Measurements from ENCODE around the gene FBLN1.
"Not testable (repeated sequence)": the region's sequence is repeated elsewhere in the genome, so short reads cannot be mapped to it uniquely, and the experiment has no call there.

The FBLN1 gene

DNA sequence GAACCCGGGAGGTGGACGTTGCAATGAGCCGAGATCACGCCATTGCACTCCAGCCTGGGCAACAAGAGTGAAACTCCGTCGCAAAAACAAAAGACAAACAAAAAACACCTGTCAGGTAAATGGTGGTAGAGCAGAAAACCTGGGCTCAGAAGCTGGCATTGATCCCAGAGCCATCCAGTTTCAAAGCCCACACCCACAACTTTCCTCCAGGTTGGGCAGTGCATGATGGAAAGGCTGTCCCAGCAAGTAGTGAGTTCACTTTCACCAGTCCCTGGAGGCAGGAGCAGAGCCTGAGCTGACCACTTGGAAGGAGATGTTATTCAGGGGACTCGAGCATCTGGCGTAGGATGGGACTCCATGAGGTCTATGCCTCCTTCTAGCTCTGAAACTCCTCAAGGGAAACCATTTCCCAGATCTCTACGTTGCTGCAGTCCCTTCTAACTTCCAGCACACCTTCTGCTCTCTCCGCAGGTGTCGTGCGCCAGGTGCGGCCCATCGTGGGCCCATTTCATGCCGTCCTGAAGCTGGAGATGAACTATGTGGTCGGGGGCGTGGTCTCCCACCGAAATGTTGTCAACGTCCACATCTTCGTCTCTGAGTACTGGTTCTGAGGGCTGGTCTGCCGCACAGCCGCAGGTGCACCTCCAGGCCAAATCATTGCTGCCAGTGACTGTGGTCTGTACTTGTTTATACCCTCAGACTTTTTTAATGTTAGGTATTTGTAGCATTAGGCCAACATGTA is 97.3 kb downstream of the FBLN1 start:
- DNase-seq (ENCODE audit: low read depth) = no peak
- H3K4me3 ChIP-seq (ENCODE audit: low read depth, low read length) = no peak overlapping the region
- TF ChIP-seq, protein P1, sequence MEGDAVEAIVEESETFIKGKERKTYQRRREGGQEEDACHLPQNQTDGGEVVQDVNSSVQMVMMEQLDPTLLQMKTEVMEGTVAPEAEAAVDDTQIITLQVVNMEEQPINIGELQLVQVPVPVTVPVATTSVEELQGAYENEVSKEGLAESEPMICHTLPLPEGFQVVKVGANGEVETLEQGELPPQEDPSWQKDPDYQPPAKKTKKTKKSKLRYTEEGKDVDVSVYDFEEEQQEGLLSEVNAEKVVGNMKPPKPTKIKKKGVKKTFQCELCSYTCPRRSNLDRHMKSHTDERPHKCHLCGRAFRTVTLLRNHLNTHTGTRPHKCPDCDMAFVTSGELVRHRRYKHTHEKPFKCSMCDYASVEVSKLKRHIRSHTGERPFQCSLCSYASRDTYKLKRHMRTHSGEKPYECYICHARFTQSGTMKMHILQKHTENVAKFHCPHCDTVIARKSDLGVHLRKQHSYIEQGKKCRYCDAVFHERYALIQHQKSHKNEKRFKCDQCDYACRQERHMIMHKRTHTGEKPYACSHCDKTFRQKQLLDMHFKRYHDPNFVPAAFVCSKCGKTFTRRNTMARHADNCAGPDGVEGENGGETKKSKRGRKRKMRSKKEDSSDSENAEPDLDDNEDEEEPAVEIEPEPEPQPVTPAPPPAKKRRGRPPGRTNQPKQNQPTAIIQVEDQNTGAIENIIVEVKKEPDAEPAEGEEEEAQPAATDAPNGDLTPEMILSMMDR (IDR thresholded peaks at IDR 0.05; ENCODE audit: low read depth, low read length) = no peak
- no peak for TF ChIP-seq MAX (IDR thresholded peaks at IDR 0.05; ENCODE audit: low read depth, low read length)
- TF ChIP-seq MYC (IDR thresholded peaks at IDR 0.05; ENCODE audit: low read depth, low read length) = no peak
- TF ChIP-seq POLR2A (IDR thresholded peaks at IDR 0.05; ENCODE audit: extremely low read depth, insufficient read length) = no peak

DNA sequence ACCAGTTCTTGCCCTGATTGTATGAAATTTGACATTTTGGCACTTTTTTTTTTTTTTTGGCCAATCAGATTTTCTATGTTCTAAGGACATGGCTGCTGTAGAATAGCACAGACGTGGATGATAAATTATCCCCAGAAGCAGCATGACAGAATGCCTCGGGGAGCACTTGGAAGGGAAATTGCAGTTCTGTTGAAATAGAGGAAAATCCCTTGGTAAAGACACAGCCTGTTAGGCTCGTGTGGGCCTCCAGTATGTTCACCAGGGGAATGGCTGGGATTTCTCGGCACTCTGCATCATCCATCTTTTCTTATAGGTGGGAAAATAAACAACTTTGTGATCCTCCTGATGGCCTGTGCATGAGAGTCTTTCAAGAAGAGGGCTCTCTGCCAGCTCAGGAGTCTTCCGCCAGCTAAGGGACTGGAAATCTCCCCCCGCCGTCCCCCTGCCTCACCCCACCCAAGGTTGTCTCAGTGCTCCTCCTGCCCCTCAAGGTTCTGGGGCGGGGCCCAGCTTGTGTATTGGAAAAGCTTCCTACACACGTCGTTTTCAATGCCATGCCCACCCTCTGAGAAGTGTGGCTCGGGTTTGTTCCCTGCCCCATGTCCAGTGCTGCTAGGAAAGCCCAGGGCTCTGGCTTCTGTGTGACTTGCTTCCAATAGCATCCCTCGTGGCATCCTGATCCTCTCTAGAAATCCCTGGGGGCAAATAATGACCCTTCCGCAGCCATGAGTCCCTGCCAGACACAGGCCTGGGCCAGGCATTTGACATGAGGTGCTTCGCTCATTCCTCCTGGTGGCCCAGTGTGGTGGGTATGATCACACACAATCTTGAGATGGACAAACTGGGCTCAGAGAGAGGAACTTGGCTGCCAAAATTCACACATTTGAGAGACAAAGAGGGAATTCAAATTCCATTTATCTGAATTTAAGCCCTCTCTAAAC is 98.4 kb downstream of the FBLN1 start:
- TF ChIP-seq MYC (IDR thresholded peaks at IDR 0.05; ENCODE audit: low read depth, low read length) (no peak), POLR2A (IDR thresholded peaks at IDR 0.05; ENCODE audit: extremely low read depth, insufficient read length) (no peak), MAX (IDR thresholded peaks at IDR 0.05; ENCODE audit: low read depth, low read length) (no peak)
- TF ChIP-seq, protein P1 (IDR thresholded peaks at IDR 0.05; ENCODE audit: low read depth, low read length) = no peak
- DNase-seq (ENCODE audit: low read depth) = no peak
- H3K4me3 ChIP-seq (ENCODE audit: low read depth, low read length) = no peak overlapping the region

DNA sequence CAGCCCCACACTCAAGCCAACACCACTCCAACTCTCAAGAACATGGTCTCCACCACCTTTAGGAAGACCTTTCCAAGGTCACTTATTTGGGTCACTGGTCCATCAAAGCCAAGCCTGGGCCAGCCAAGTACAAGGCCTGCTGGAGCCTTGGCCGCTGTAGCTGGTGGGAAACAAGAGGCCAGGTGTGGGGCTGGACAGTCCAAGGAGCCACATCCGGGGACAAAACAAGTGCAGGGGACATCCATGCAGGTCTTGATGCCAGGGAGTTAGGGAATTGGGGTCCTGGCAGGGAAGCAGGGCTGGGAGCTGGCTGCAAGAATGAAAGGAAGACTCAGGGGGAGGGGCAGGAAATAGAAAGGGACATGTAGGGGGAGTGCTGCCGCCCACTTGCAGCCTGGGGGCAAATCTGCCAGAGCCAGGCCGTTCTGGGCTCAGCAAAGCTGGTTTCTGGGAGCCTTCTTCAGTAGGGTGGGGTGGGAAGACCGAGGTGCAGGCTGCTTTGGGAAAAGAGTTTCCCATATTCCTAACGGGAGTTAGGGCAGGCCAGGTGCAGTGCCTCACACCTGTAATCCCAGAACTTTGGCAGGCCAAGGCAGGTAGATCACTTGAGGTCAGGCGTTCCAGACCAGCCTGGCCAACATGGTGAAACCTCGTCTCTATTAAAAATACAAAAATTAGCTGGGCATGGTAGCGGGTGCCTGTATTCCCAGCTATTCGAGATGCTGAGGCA is 99.5 kb downstream of the FBLN1 start:
- TF ChIP-seq, protein P1 (IDR thresholded peaks at IDR 0.05; ENCODE audit: low read depth, low read length) = no peak
- no peak for TF ChIP-seq MYC (IDR thresholded peaks at IDR 0.05; ENCODE audit: low read depth, low read length)
- no peak for TF ChIP-seq POLR2A (IDR thresholded peaks at IDR 0.05; ENCODE audit: extremely low read depth, insufficient read length)
- TF ChIP-seq MAX (IDR thresholded peaks at IDR 0.05; ENCODE audit: low read depth, low read length) = no peak

DNA sequence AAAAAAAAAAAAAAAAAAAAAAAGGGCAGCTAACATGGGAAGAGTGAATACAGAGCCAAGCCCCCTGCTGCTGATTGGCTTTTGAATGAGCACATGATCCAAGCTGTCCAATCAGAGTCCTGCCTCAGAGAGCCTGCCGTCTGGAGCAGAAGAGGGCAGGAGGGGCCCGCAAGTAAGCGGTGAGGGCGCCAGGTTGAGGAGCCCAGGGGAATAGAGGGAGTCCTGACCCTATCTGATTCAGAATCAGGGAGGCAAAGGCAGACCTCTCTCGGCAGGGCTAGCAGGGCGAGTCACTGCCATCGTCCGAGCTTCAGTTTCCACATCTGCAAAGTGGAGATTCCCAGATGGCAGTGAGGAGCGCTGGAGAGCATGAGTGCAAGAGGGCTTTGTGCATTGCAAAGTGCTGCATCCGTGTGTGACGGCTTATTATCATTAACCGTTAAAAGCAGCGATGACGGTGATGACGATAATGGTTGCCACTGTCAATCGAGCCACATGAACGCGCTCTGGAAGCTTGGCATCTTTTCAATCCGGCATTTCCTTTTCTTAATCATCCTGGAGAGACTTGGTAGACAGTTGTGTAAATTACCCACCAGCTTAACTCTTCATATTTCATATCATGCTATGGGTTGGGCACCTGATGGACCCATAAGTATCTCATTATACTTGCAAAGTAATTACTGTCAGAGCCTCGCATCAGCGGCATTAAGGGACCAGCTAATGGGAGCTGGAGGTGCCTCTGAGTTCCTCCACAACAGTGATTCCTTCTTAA is 100.3 kb downstream of the FBLN1 start:
- peak overlapping the region; percentile 71 for H3K4me3 ChIP-seq (ENCODE audit: low read depth, low read length)
- DNase-seq (ENCODE audit: low read depth) = peak; percentile 96

More for the DNA sequence above, 99.5 kb downstream of the FBLN1 start:
- no peak overlapping the region for H3K4me3 ChIP-seq (ENCODE audit: low read depth, low read length)
- no peak for DNase-seq (ENCODE audit: low read depth)

DNA sequence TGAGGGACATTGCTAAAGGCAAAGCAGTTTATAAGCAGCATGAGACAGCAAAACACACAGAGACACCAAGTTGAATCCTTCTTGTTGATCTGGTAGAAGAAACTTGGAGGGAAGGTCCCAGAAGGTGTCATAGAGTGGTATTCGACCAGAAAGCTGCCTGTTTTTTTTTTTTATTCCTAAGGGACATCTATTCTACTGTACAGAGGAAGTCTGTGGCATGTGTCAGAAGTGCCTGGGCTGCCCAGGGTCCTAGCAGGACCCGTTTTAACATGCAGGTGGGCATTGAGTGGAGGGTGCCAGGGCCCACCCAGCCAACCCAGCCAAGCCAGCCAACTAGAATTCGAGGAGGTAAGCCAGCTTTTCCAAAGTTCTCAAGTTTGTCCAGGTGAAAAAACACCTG is 100.9 kb downstream of the FBLN1 start:
- peak overlapping the region; percentile 71 for H3K4me3 ChIP-seq (ENCODE audit: low read depth, low read length)
- DNase-seq (ENCODE audit: low read depth) = peak; percentile 81
- TF ChIP-seq POLR2A (IDR thresholded peaks at IDR 0.05; ENCODE audit: extremely low read depth, insufficient read length) (no peak), MAX (IDR thresholded peaks at IDR 0.05; ENCODE audit: low read depth, low read length) (peak; percentile 53), MYC (IDR thresholded peaks at IDR 0.05; ENCODE audit: low read depth, low read length) (peak; percentile 64)
- TF ChIP-seq, protein P1 (IDR thresholded peaks at IDR 0.05; ENCODE audit: low read depth, low read length) = no peak

More for the DNA sequence above, 100.3 kb downstream of the FBLN1 start:
- TF ChIP-seq MAX (IDR thresholded peaks at IDR 0.05; ENCODE audit: low read depth, low read length) (peak; percentile 80), POLR2A (IDR thresholded peaks at IDR 0.05; ENCODE audit: extremely low read depth, insufficient read length) (no peak)

DNA sequence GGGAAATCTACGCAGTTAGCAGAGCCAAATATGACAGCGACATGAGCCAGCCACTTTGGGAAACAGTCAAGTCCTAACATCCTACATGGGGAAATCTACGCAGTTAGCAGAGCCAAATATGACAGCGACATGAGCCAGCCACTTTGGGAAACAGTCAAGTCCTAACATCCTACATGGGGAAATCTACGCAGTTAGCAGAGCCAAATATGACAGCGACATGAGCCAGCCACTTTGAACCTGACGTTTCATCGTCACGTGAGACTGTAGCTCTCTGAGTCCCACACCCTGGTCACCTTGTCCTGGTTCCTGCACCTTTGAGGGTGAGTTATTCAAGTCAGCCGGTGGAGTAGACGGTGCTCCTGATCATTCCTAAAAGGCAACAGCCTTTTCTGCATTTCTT is 105.4 kb downstream of the FBLN1 start:
- not testable (repeated sequence) for H3K4me3 ChIP-seq (ENCODE audit: low read depth, low read length); DNase-seq (ENCODE audit: low read depth)
